Activated CD8-positive, alpha-beta memory T cell treated with anti-CD3 and anti-CD28 coated beads for 4 hours (primary cell): ENCODE measurements around the gene DHRS9.
"Not testable (repeated sequence)": the region's sequence is repeated elsewhere in the genome, so short reads cannot be mapped to it uniquely, and the experiment has no call there.

Experiments
- DNase-seq, 2 donors: peaks; one replicate each; pipeline ENCODE4 v3.0.0-alpha.2; 2020; ENCODE audit warnings: low read depth in 2 of 2

Gene DHRS9

DNA sequence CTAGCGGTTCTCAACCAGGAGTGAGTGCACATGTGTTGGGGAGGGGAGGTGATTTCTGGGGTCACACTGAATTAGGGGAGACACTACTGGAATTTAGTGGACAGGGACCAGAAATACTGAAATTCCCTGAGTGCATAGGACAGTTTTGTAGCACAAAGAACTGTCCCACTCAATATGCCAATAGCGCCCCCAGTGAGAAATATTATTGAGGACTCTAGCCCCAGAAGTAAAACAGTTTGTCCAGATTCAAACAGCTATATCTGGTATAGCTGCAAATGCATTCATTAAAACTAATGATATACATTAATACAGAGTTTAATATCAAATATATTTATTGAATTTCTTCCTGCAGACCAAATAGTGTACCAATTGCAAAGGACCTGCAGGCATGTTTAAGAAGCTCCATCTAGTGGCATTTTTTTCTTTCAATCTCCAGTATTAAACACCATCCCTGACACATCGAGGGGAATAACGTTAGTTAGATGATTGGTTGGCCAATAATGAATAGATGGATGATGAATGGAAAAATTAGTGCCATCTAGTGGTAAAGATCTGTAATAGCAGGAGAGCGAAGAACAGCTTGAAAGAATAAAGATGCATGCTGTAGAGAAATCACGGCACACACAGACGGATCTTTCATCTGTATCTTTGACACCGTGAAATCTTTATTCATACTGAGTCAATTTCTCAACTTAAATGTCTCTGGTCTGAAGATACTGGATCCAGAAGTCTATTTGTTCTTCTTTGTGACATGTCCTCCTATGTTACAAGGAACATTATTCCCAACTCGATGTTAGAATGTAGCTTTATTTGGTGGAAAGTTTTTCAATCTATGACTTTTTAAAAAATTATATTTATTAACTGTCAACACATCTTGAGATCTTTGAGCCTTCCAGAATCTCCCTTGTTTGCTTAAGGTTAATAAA lies 62.5 kb downstream of the DHRS9 start:
- no peak for DNase-seq

DNA sequence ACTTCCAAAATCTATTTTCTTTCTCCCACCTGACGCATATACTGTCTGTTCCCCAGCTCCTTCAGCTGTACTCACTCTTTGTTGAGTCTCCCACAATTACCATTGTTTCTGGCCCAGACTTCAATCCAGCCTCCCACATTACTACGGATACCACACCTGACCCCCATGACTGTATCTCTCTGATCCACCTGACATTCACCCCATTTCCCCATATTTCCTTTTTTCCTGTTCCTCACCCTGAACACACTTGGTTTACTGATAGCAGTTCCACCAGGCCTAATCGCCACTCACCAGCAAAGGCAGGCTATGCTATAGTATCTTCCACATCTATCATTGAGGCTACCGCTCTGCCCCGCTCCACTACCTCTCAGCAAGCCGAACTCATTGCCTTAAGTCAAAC lies 64.9 kb downstream of the DHRS9 start:
- DNase-seq = not testable (repeated sequence)

- DNase-seq = not testable (repeated sequence)
Observed at GRCh38 chr2:169136428-169136827, 67.1 kb downstream of the DHRS9 start.

DNA sequence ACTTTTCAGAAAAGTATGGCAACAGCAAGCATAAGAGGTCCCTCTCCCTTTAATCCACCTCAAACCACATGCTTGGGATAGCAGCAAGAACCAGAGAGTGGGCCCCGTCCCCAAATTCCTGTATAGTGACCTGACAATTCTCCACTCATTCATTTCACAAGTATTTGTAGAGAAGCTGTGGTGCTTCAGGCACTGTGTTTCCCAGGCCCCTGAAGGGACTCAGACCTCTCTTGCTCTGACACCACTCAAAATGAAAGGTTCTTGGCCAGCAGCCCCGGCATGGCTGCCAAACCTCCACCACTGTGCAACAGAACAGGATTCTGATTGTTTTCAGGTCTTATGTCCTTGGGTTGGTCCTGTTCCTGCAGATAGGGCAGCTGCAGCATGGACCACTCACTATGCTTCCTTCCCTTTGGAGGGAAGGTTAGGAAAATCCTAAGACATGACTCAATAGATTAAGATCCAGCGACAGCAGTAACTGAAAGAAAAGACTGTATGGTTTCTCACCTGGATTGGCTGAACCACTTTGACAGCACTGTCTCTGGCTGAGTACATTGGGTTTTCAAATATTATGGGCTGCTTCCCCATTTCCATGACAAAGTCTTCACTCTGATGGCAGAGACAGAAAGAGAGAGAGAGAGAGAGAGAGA lies 67.6 kb downstream of the DHRS9 start:
- no peak for DNase-seq

DNA sequence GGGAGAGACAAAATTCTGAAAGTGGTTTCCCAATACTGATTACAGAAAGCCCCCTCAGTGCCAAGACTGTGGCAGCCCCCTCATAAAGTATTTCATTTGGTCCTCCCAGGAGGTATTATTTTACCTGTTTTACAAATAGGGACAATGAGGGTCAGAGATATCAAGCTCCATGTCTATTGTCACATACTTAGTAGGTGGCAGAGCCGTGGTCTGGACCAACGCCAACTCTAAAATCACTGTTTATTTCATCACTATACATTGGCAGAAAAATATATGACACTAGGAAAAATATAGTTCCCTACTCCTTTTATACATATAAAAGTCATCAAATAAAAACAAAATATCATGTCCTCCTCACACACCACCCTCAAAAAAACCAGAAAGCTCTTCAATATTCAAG lies 68.6 kb downstream of the DHRS9 start:
- no peak for DNase-seq

DNA sequence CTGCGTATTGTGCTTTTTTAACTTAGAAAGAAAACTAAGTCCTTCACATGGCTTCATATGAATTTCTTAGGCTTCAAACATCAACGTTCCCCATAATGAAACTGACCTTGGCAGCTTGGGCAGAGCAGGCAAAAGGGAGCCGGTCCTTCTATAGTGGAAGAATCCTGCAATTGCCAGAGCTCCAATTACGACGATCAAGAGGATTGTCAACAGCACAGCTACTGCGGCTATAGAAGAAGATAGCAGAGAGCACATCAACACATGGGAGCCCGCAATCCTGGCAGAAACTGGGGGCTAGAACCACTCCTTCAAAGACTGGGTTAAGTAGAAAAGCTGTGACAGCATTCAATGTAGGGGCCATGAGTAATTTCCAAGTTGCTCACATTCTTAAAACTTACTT lies 69.8 kb downstream of the DHRS9 start:
- no peak for DNase-seq

GRCh38 chr2:169139993-169140767 lies 70.8 kb downstream of the DHRS9 start:
- DNase-seq = no peak

DNA sequence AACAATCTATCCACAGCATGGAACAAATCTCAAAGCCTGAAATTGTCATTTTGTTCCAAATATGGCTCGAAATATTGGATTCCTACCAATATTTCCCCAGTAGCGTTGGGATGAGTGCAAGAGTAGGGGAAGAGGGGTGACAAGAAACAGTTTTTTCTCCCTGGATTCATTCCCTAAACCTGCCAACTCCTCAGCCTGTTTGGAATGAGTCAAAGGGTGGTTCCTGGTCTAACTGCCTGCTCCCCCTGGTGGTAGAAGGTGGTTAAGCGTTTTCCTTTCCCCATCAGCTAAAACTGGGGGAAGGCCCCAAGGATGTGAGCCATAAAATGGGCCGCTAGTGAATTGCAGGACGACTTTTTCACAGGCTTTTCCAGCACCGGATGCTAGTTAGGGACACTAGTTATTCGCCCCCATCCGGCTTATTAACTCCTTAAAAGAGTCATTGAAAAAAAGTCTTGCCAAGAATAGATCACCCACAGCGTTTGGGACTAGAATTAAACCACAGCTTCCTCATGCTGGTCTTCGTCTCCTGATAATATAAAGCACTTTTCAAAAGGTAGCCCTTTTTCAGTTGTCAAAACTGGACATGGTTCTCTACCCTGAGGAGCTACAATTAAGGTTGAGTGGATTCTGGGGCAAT lies 72.5 kb downstream of the DHRS9 start:
- DNase-seq = peak; percentile 28 to 35

DNA sequence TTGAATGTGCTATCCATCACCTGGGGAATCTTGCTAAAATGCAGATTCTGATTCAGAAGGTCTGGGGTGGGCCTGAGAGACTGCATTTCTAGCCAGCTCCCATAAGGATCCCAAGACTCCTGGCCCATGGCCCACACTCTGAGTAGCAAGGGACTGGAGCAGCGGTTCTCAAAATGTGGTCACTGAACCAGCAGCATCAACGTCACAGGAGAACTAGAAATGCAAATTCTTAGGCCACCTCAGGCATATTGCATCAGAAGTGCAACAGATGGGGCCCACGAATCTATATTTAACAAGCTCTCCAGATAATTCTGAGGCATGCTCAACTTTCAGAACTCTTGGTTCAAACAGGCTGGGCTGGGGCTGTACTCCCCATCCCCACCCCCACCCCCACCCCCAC lies 74.6 kb downstream of the DHRS9 start:
- no peak for DNase-seq
